A673 (cell line): ENCODE results near the gene LGALS16. TPM values are rescaled to one million over a fixed set of nuclear protein-coding genes. Genes with fewer than 3 reads are reported as not detected.

ENCODE experiments used
- BruUV-seq: library from RNA; stranded (reverse); fragments of 400-500 nt; replicated peaks from 2 replicates; lab custom pipeline; 2021; lab: Mats Ljungman, UMichigan
- CTCF ChIA-PET: fragments of 300-600 bp; sonication (Branson Sonifier 250); formaldehyde crosslinking; loops from one replicate; lab custom pipeline; 2022; ENCODE audit warnings: antibody characterized with exemption; lab: Charles Lee
- POLR2A ChIA-PET: fragments of 300-600 bp; sonication (Branson Sonifier 250); formaldehyde crosslinking; loops from one replicate; lab custom pipeline; 2022; ENCODE audit warnings: antibody characterized with exemption; ENCODE audit not compliant: low non-redundant PET; lab: Charles Lee
- DNase-seq: peaks from one replicate; pipeline ENCODE4 v3.0.0-alpha.2; 2015; ENCODE audit warnings: low spot score
- H3K27ac ChIP-seq: fragments of 200-600 bp; sonication (generic); 2 replicates; pipeline ENCODE4 v1.5.1; 2016; ENCODE audit warnings: mixed run types, low read depth, mild to moderate bottlenecking, mixed read lengths, antibody characterized with exemption, low read length; ENCODE audit not compliant: poor library complexity, severe bottlenecking
- H3K27me3 ChIP-seq: fragments of 200-600 bp; sonication (generic); replicated peaks from 2 replicates; pipeline ENCODE4 v1.6.1; 2017; ENCODE audit warnings: mixed run types, low read depth, mild to moderate bottlenecking, mixed read lengths, antibody characterized with exemption, low read length; ENCODE audit not compliant: insufficient read depth, poor library complexity
- H3K36me3 ChIP-seq: fragments of 200-600 bp; sonication (generic); 2 replicates; pipeline ENCODE4 v1.6.1; 2016; ENCODE audit warnings: mixed run types, mild to moderate bottlenecking, mixed read lengths, antibody characterized with exemption, low read length; ENCODE audit not compliant: insufficient read depth, poor library complexity, severe bottlenecking
- H3K4me1 ChIP-seq: fragments of 200-600 bp; sonication (generic); 2 replicates; pipeline ENCODE4 v1.6.1; 2017; ENCODE audit warnings: mixed run types, mild to moderate bottlenecking, mixed read lengths, antibody characterized with exemption, low read length; ENCODE audit not compliant: insufficient read depth, poor library complexity, severe bottlenecking
- H3K4me3 ChIP-seq: fragments of 200-600 bp; sonication (generic); 2 replicates; pipeline ENCODE4 v1.5.1; 2016; ENCODE audit warnings: low read depth, mixed run types, mild to moderate bottlenecking, mixed read lengths, low read length; ENCODE audit not compliant: poor library complexity, severe bottlenecking
- H3K9me3 ChIP-seq: fragments of 200-600 bp; sonication (generic); 2 replicates; pipeline ENCODE4 v1.6.1; 2016; ENCODE audit warnings: mixed run types, low read depth, mild to moderate bottlenecking, mixed read lengths, antibody characterized with exemption, low read length; ENCODE audit not compliant: poor library complexity, severe bottlenecking
- CTCF ChIP-seq: fragments of 300-800, 200-600 bp; sonication (generic); conservative IDR thresholded peaks from 2 replicates; pipeline ENCODE4 v1.5.1; 2017; ENCODE audit warnings: low read depth, mild to moderate bottlenecking, antibody characterized with exemption, low read length, moderate library complexity, mixed read lengths
- EZH2 ChIP-seq: fragments of 200-600 bp; sonication (generic); IDR thresholded peaks from 2 replicates; pipeline ENCODE4 v1.6.1; 2017; ENCODE audit warnings: borderline replicate concordance, low read depth, mild to moderate bottlenecking, mixed read lengths, antibody characterized with exemption, low read length; ENCODE audit not compliant: poor library complexity, severe bottlenecking
- intact Hi-C: fragments of 100-400 bp; cut with micrococcal nuclease; formaldehyde crosslinking; loops from one replicate; pipeline ENCODE4 v1.10.0; 2022; ENCODE audit not compliant: unreplicated experiment
- total RNA-seq: library from RNA; stranded (reverse); gene quantifications from 2 replicates; pipeline ENCODE4 v1.2.3, GENCODE V29; 2021

LGALS16 gene
- total RNA-seq, 1 experiment from 2014 or later = not detected

- ChIA-PET POLR2A (no interaction called here), CTCF (no interaction called here)
- intact Hi-C loops = no loop called here
- Histone ChIP-seq H3K27ac (no peak overlapping the region), H3K36me3 (no peaks in the 10 kb centered on the region), H3K4me1 (no peaks in the 10 kb centered on the region), H3K27me3 (peaks cover 14% of the 10 kb centered on the region), H3K4me3 (no peak overlapping the region), H3K9me3 (no peaks in the 10 kb centered on the region)
- DNase-seq = no peak
- no TSS peak for BruUV-seq
- no peak for TF ChIP-seq CTCF
- TF ChIP-seq EZH2 = no peak
Observed at GRCh38 chr19:39679791-39680168, 24.1 kb downstream of the LGALS16 start.

- CTCF ChIA-PET = no interaction called here
- H3K4me1 ChIP-seq = no peaks in the 10 kb centered on the region
- H3K27ac ChIP-seq = no peak overlapping the region
- peaks cover 22% of the 10 kb centered on the region for H3K27me3 ChIP-seq
- DNase-seq = no peak
- POLR2A ChIA-PET = no interaction called here
- no TSS peak for BruUV-seq
- H3K36me3 ChIP-seq = no peaks in the 10 kb centered on the region
- no peak for TF ChIP-seq EZH2
- TF ChIP-seq CTCF = no peak
- H3K9me3 ChIP-seq = no peaks in the 10 kb centered on the region
- H3K4me3 ChIP-seq = no peak overlapping the region
- intact Hi-C loops = no loop called here
Observed at GRCh38 chr19:39680593-39680992, 24.9 kb downstream of the LGALS16 start.

DNA sequence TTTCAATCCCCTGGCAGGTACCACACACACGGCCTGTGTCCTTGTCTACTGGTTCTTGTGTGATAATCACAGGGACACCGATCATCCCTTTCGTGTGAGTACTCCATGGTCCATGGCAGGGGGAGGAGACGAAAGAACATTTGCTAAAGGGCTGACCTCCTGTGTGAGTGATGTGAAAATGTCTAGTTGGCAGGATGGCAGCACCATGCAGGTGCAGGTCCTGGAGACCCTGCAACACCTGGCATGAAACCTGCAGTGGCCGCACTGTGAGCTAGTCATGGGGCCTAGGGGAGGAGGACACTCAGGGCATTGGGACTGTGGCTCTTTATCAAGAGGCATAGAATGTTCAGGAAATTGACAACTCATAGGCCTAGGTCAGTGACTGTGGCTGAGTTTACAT, 25.7 kb downstream of the LGALS16 start:
- DNase-seq = no peak
- ChIA-PET CTCF (no interaction called here), POLR2A (interaction anchor here (0.5 kb wide), 1 partner anchor 519 kb away, joined by 12 read pairs; no protein-coding TSS in a partner anchor)
- no peaks in the 10 kb centered on the region for H3K36me3 ChIP-seq
- intact Hi-C loops = no loop called here
- H3K9me3 ChIP-seq = no peaks in the 10 kb centered on the region
- peaks cover 30% of the 10 kb centered on the region for H3K27me3 ChIP-seq
- no peak overlapping the region for H3K27ac ChIP-seq
- no peaks in the 10 kb centered on the region for H3K4me1 ChIP-seq
- TF ChIP-seq EZH2 (no peak), CTCF (no peak)
- no TSS peak for BruUV-seq
- no peak overlapping the region for H3K4me3 ChIP-seq
